Occipital lobe (tissue), 2 donors: ENCODE measurements around the gene CBFA2T2. TPM values are rescaled to one million over a fixed set of nuclear protein-coding genes. Genes with fewer than 3 reads are reported as not detected.
"Not testable (repeated sequence)": the region's sequence is repeated elsewhere in the genome, so short reads cannot be mapped to it uniquely, and the experiment has no call there.

Experiments
- DNase-seq: peaks from one replicate; lab custom pipeline; 2025; lab: John Stamatoyannopoulos, UW
- total RNA-seq: library from RNA; depleted of rRNA; stranded (reverse); fragments of >200 nt; gene quantifications from one replicate; pipeline ENCODE4 v1.2.3, GENCODE V29; 2014

Gene CBFA2T2
- total RNA-seq, 1 donor from 2014 or later: 24.3 TPM

DNA sequence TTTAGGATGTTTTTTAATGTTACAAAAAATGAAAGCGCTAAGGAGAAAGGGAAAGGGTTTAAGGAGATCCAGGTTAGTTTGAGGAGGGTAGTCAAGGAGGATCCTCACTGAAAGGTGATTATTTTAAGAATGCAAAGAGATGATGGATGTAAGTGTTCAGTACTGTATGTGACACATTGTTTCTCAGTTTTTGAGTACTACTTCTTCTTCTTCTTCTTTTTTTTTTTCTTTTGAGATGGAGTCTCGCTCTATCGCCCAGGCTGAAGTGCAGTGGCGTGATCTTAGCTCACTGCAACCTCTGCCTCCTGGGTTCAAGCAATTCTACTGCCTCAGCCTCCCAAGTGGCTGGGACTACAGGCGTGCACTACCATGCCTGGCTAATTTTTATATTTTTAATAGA is 83.4 kb downstream of the CBFA2T2 start:
- DNase-seq: not testable (repeated sequence)

- DNase-seq: no peak
These were observed 85.4 kb downstream of the CBFA2T2 start for GRCh38 chr20:33575282-33575681.

DNA sequence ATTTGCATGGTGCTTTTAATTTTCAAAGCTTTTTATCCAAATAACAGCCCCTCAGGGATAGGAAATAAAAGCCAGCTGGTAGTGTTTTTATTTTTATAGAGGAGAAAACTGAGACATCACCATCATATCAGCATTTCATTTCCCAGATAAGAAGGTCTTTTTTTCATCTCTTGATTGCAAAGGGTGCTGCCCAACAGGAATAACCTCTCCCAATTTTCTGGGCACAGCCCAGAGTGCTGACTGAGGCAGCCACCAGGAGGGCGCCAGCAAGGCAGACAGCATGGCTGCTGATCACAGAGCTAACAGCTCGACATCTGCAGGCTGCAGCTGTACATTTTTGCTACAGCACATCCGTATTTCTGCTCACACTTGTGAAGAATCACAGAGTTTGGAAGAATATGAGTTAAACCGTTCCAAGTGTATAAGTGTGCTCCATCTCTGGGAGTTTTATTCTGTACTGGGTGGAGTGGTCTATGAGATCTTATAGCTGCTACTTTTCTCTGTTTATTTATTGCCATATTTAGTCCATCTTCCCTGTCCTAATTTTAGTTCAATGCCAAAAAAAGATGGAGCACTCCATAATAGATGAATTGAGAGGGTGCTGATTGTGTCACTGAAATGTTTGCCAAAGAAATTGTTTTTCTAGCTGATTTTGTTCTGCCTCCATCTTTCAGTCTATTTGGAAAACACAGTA is 86.7 kb downstream of the CBFA2T2 start:
- peak; percentile 44 for DNase-seq

DNA sequence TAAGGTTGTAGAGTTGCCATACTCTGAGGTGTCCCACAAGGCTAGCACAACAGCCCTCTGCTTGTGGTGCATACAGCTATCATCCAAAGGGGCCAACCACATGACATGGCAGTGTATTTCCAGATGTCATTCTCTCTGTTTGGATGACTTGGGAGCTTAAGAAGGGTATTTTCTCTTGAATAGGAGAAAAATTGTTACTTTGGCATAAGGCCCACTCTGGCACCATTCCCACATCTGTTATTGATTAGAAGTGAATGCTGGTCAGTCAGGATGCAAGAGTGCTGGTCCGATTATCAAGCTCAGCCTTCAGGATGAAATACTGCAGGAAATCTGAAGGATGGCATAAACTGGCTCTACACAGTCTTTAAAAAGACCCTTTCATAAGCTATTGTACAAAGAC is 88.6 kb downstream of the CBFA2T2 start:
- DNase-seq: no peak

DNA sequence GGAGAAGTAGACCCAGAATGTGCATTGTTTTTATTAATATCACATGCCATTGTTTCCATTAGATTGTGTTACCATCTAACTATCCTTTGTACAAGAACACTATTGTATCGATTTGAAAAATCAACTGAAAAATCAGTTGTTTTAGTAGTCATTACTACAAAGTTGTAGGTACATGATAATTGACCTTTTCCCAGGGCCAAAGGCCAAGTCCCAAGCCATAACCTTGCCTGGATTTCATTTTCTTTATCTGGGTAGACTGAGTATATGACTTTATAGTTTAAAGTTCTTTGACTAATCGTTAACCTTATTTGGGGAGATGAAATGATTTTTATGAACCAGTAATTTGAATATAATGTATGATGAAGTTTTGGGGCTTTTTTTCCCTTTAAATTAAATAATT is 93.2 kb downstream of the CBFA2T2 start:
- no peak for DNase-seq

GRCh38 chr20:33584976-33585375 is 95.1 kb downstream of the CBFA2T2 start:
- DNase-seq: no peak

DNA sequence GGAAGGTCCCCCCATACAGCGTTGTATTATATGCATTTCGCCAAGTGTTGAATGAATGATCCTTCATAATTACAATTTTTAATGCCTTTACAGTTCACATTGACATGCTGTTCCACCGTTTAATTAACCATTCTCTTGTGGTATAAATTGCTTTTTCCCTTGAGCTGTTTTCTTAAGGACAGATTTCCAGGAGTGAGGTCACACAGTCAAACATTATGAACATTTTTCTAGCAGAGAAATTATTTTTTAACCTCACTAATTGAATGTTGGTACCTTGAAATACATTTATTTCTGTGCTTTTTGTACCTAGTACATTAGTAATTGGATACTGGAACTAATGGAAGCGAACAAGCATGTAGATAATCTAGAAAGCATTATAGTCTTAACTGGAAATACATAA is 95.5 kb downstream of the CBFA2T2 start:
- no peak for DNase-seq

DNA sequence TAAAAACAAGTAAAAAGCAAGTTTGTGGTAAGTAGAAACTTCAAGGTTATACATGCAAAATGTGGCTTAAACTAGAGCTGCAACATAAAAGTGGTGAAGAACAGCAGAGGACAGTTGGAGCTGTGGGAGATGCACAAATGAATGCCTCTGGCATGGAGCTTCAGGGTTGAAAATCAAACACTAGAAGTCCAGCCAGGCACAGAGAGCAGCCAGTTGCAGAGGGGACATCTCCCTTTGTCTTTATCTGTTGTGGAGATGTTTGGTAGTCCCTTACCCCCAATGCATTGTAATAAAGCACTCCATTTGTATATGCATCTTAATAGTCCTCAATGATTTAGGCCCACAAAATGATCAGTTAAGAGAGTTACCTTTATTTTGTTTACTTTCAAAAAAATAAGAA is 99.2 kb downstream of the CBFA2T2 start:
- no peak for DNase-seq

DNA sequence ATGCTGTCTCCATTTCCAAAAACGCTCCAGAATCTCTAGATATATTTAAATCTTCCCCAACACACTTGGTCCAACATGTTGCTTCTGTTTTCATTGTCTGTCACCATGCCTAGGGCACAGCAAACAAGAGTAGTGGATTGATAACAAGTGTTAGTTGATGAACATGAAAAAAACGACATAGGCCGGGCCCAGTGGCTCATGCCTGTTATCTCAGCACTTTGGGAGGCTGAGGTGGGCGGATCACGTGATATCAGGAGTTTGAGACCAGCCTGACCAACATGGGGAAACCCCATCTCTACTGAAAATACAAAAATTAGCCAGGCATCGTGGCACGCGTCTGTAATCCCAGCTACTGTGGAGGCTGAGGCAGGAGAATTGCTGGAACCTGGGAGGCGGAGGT is 102.0 kb downstream of the CBFA2T2 start:
- DNase-seq: not testable (repeated sequence)

DNA sequence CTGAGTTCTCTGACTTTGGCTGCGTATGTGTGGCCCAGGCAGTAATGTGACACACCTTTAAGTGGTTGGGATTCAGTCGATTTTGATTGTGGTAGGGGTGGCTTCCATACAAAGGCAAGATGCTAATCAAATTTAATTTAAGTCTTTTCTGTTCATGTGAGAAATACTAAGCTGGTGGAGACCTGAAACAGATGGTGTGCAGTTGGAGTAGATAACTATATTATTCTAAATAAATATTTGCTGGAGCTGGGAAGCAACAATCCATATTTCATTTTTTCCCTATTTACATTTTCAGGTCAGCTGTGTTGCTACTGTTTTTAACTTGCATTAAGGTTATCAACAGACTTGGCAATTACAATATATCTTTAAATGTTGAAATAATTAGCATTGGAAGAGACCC is 104.8 kb downstream of the CBFA2T2 start:
- no peak for DNase-seq

GRCh38 chr20:33600414-33600813 is 110.5 kb downstream of the CBFA2T2 start:
- no peak for DNase-seq

- DNase-seq: no peak
These were observed 111.1 kb downstream of the CBFA2T2 start for GRCh38 chr20:33600981-33601380.

GRCh38 chr20:33601861-33602260 is 112.0 kb downstream of the CBFA2T2 start:
- no peak for DNase-seq

DNA sequence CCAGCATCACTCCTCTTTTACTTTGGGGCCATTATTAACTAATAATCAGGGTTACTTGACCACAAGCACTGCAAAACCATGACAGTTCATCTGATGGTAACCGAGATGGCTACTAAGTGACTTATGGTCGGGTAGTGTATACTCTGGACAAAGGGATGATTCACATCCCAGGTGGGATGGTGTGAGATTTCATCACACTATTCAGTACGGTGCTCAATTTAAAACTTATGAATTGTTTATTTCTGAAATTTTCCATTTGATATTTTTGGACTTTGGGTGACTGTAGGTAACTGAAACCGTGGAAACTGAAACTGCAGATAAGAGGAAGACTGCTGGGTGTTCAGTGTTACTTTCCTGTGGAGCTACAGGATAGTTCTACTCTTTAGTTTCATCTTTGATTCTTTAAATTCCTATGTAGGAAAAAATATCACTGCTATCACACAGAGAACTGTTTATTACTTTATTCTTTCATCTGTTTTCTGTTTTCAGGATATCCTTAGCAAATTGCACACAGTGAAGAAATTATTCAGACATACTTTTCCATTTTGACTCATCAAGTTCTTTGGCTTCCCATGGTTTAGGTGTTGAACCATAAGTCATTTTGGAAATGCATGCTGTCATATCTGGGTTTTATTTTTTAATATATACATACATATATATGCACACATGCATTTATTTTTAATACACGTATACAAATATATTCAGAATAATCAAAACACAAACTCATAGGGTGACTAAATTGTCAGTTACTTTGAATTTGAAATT is 113.1 kb downstream of the CBFA2T2 start:
- DNase-seq: no peak

DNA sequence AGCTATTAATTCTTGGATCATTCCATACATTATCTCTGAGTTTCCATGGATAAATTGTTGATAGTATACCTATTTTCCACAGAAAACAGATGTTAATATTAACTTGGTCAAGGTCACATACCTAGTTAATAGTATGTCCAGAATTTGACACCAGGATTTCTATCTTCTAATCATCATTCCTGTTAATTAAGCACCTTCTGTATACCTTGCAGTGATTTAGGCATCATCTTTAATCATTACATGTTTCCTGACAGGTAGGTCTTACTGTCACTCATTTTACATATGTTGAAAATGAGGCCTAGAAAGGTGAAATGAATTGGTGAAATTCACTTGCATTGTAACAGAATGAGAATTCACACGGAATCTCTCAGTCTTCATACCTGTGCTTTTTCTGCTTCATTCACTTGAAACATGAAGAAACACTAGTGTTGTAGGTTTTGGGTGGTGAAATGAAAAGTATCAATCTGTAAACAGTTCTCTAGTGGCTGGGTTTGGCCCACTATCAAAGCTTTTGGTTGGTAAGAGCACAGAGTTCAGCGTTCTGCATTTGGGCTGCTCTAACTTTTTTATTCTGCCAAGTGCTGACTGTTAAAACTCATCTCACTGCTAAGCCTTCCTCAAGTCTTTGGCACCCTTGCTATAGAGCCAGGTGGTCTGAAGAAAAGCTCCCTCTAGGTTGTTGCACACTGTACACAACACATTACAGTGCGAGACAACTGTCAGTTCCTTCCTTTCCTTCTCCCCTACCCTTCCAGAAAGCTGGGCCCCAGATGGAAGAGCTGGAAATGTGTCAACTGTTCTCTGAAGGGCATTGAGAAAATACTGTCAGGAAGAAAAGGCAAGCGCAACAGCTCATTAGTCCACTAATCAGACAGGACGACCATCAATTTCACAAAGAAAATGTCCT is 114.4 kb downstream of the CBFA2T2 start:
- no peak for DNase-seq

DNA sequence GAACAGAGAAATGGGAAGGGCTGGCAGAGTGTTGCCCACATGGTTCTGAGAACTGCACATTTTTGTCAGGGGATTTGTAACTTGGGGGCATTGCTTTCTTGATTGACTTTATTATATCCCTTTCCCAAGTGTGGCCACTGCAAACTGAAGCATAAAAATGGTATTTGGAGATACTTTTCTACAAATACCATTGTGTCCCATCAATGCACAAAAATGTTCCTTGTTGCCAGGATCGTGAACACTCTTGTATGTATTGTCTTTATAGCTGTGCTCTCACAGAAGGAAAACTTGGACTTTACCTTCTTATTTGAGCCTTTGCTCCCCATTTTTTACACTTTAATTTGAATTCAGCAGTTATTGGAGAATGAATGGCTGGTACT is 115.1 kb downstream of the CBFA2T2 start:
- DNase-seq: no peak

DNA sequence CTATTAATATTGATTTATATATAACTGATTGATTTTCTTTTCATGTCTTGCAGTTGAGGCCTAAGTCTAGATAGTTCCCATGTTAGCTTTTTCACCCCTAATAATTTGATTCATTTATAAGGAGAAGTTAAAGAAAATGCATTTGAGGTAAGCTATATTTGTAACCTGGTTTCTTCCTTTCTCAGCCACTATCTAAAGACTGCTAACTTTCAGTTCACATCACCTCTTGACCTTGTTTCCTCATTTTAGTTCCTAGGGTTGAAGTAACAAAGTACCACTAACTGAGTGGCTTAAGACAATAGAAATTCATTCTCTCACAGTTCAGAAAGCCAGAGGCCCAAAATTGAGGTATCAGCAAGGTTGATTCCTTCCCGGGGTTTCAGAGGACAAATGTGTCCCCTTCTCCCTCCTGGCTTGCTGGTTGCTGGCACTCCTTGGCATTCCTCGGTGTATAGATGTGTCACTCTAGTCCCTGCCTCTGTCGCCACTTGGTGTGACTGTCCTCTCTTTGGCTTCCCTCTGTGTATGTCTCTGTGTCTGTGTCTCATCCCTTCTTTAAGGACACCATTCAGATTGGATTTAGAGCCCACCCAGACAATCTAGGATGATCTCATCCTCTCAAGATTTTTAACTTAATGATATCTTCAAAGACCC is 116.3 kb downstream of the CBFA2T2 start:
- no peak for DNase-seq

GRCh38 chr20:33609504-33609903 is 119.6 kb downstream of the CBFA2T2 start:
- DNase-seq: no peak

DNA sequence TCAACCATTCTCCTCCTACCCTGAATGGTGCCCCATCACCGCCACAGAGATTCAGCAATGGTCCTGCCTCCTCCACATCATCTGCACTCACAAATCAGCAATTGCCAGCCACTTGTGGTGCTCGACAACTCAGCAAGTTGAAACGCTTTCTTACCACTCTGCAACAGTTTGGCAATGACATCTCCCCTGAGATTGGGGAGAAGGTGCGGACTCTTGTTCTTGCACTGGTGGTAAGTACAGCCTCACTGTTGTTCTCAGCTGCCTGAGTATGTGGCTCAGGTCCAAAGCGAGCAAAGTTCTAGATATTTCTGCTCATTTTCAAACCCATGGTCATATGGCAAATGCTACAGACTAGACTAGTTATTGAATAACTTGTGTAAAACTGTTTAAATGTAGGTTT is 121.2 kb downstream of the CBFA2T2 start:
- no peak for DNase-seq

DNA sequence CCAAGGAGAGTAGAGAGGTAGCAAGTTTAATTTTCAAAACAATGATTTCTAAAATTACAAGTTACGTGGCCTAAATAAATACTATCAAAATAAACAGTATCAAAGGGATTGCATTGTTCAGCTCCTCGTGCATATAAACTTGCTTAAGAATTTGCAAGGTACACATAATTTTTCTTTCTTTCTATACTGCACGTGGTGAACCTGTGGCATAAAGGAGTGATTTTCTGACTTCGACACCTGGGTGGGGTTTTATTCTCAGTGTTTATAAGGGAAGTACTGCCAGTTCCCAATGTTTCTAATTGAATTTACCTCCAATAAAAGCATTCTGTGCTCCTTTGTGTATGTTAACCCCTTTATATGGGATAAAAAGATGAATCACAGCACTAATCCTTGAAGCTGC is 122.1 kb downstream of the CBFA2T2 start:
- no peak for DNase-seq

GRCh38 chr20:33621717-33622400 is 132.0 kb downstream of the CBFA2T2 start:
- no peak for DNase-seq
